Vagina (tissue), 2 donors: ENCODE measurements around the gene NODAL. TPM values are rescaled to one million over a fixed set of nuclear protein-coding genes. Genes with fewer than 3 reads are reported as not detected.
"Not testable (repeated sequence)": the region's sequence is repeated elsewhere in the genome, so short reads cannot be mapped to it uniquely, and the experiment has no call there.

Source experiments
- DNase-seq, 2 donors: peaks; one replicate each; pipeline ENCODE4 v3.0.0-alpha.2; 2017; ENCODE audit errors: extremely low spot score in 2 of 2
- H3K27ac ChIP-seq: fragments of 200-600 bp; sonication (generic); one replicate; pipeline ENCODE4 v1.5.1; 2019
- H3K27me3 ChIP-seq: fragments of 200-600 bp; sonication (generic); one replicate; pipeline ENCODE4 v1.5.1; 2019
- H3K36me3 ChIP-seq, 2 donors: fragments of 200-600 bp; sonication (generic); one replicate each; pipeline ENCODE4 v1.5.1; 2017 to 2019
- H3K4me1 ChIP-seq: fragments of 200-600 bp; sonication (generic); one replicate; pipeline ENCODE4 v1.5.1; 2019
- H3K4me3 ChIP-seq, 2 donors: fragments of 200-600 bp; sonication (generic); 1 replicate in 1 of 2; 2 replicates in 1 of 2; pipeline ENCODE4 v1.5.1; 2016 to 2019
- H3K9me3 ChIP-seq: fragments of 200-600 bp; sonication (generic); one replicate; pipeline ENCODE4 v1.5.1; 2019
- POLR2A ChIP-seq, 2 donors: fragments of 450-650 bp; IDR thresholded peaks; one replicate each; pipeline ENCODE4 v1.6.1; 2017; ENCODE audit warnings: antibody characterized with exemption in 2 of 2, mild to moderate bottlenecking in 2 of 2, moderate library complexity in 2 of 2
- POLR2AphosphoS5 ChIP-seq, 2 donors: sonication (generic); formaldehyde crosslinking; IDR thresholded peaks; one replicate each; pipeline ENCODE4 v1.9.0; 2017; ENCODE audit warnings: antibody characterized with exemption in 2 of 2, mild to moderate bottlenecking in 2 of 2, low read depth in 1 of 2; ENCODE audit not compliant: insufficient read depth in 1 of 2
- intact Hi-C: fragments of 100-400 bp; cut with DNase I; formaldehyde crosslinking; loops from one replicate; pipeline ENCODE4 v1.15.1; 2023
- total RNA-seq: library from RNA; depleted of rRNA; stranded (reverse); fragments of >200 nt; gene quantifications from one replicate; pipeline ENCODE4 v1.2.3, GENCODE V29; 2016
- TF ChIP-seq, protein P1 (sequence below), 3 experiments: fragments of 450-650 bp in 2 of 3; fragments of 200-600 bp in 1 of 3; sonication (generic) in 1 of 3; IDR thresholded peaks; one replicate each; pipeline ENCODE4 v1.5.1; 2017 to 2019; ENCODE audit warnings: antibody characterized with exemption in 3 of 3, mild to moderate bottlenecking in 2 of 3, moderate library complexity in 2 of 3

Gene NODAL
- total RNA-seq, result not detected

DNA sequence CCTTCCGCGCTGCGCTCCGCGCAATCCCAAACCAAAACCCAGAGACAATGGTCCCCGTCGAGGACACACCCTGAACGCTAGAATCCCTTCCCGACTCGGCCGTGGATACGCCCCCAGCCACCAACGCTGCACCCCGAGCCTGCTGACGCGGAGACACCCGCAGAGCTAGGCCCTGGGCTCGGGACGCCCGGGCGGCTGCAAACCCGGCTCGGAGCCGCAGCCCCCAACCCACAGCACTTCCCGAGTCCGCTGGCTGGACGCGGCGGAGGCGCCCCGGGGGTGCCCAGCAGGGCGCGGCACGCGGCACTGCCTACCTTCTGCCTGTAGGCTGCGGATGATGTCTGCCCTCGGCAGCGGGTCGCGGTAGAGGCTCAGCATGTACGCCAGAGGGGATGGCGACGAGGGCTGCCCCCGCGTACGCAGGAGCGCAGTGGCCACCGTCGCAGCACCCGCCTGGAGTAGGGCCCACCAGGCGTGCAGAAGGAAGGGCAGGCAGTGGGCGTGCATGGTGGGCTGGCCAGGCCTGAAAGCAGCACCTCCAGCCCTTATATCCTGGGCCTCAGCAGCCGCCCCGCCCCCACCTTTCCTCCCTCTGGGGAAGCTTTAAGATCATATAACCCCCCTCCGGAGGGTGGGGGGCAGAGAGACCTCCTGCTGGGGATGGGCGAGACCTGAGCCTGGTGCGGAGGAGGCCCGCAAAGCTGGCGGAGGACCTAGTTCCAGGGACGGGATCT is at the start of gene NODAL:
NODAL (minus strand) TSS at position 521 of the 734 bp plus-strand sequence; CDS start at position 507, 14 bp downstream.
- Histone ChIP-seq H3K36me3 (no peaks in the 10 kb centered on the region), H3K9me3 (no peaks in the 10 kb centered on the region), H3K27ac (no peak within 1 kb of the TSS), H3K4me1 (peaks cover 23% of the 10 kb centered on the region), H3K27me3 (no peaks in the 10 kb centered on the region), H3K4me3 (peak within 1 kb of the TSS; percentile 27 to 46)
- TF ChIP-seq POLR2A (IDR thresholded peaks at IDR 0.05) (no peak), POLR2AphosphoS5 (IDR thresholded peaks at IDR 0.05; ENCODE audit: insufficient read depth in 1 of 2, low read depth in 1 of 2) (no peak)
- TF ChIP-seq, protein P1, sequence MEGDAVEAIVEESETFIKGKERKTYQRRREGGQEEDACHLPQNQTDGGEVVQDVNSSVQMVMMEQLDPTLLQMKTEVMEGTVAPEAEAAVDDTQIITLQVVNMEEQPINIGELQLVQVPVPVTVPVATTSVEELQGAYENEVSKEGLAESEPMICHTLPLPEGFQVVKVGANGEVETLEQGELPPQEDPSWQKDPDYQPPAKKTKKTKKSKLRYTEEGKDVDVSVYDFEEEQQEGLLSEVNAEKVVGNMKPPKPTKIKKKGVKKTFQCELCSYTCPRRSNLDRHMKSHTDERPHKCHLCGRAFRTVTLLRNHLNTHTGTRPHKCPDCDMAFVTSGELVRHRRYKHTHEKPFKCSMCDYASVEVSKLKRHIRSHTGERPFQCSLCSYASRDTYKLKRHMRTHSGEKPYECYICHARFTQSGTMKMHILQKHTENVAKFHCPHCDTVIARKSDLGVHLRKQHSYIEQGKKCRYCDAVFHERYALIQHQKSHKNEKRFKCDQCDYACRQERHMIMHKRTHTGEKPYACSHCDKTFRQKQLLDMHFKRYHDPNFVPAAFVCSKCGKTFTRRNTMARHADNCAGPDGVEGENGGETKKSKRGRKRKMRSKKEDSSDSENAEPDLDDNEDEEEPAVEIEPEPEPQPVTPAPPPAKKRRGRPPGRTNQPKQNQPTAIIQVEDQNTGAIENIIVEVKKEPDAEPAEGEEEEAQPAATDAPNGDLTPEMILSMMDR (IDR thresholded peaks at IDR 0.05), result no peak
- DNase-seq, result no peak
- intact Hi-C loops, result no loop called here

GRCh38 chr10:70490142-70490541 is 48.7 kb upstream of the NODAL start:
- H3K4me3 ChIP-seq, result no peak overlapping the region
- H3K9me3 ChIP-seq, result no peaks in the 10 kb centered on the region
- no peaks in the 10 kb centered on the region for H3K4me1 ChIP-seq
- H3K36me3 ChIP-seq, result no peaks in the 10 kb centered on the region
- H3K27ac ChIP-seq, result no peak overlapping the region
- DNase-seq, result no peak
- TF ChIP-seq POLR2AphosphoS5 (IDR thresholded peaks at IDR 0.05; ENCODE audit: insufficient read depth in 1 of 2, low read depth in 1 of 2) (no peak), POLR2A (IDR thresholded peaks at IDR 0.05) (no peak)
- TF ChIP-seq, protein P1 (IDR thresholded peaks at IDR 0.05), result no peak
- intact Hi-C loops, result no loop called here
- no peaks in the 10 kb centered on the region for H3K27me3 ChIP-seq

DNA sequence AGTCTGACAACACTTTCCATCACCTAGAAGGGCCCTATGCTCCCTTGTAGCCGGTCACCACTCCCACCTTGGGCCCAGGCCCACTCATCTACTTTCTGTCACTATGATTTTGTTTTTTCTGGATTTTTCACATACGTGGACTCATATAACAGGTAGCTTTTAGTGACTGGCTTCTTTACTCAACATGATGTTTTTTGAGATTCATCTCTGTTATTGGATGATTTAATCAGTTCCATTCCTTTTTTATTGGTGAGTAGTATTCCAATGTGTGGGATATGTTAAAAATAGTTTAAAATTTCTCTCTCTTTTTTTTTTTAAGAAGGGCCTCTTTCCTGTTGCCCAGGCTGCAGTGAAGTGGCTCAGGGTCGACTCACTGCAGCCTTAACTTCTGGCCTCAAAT is 46.3 kb upstream of the NODAL start:
- no peak overlapping the region for H3K27ac ChIP-seq
- DNase-seq, result no peak
- no peaks in the 10 kb centered on the region for H3K27me3 ChIP-seq
- intact Hi-C loops, result no loop called here
- no peaks in the 10 kb centered on the region for H3K9me3 ChIP-seq
- peaks cover 6% of the 10 kb centered on the region for H3K4me1 ChIP-seq
- H3K4me3 ChIP-seq, result no peak overlapping the region
- H3K36me3 ChIP-seq, result no peaks in the 10 kb centered on the region
- no peak for TF ChIP-seq POLR2A (IDR thresholded peaks at IDR 0.05)
- TF ChIP-seq, protein P1 (IDR thresholded peaks at IDR 0.05), result no peak
- no peak for TF ChIP-seq POLR2AphosphoS5 (IDR thresholded peaks at IDR 0.05; ENCODE audit: insufficient read depth in 1 of 2, low read depth in 1 of 2)

GRCh38 chr10:70483872-70484271 is 42.4 kb upstream of the NODAL start:
- DNase-seq, H3K27me3 ChIP-seq, H3K9me3 ChIP-seq, H3K4me3 ChIP-seq, H3K36me3 ChIP-seq, H3K27ac ChIP-seq, intact Hi-C loops: not testable (repeated sequence)
- H3K4me1 ChIP-seq, result peaks cover 25% of the 10 kb centered on the region

GRCh38 chr10:70482982-70483760 is 41.7 kb upstream of the NODAL start:
- DNase-seq, result no peak
- TF ChIP-seq POLR2A (IDR thresholded peaks at IDR 0.05) (no peak), POLR2AphosphoS5 (IDR thresholded peaks at IDR 0.05; ENCODE audit: insufficient read depth in 1 of 2, low read depth in 1 of 2) (no peak)
- TF ChIP-seq, protein P1 (IDR thresholded peaks at IDR 0.05), result no peak
- H3K9me3 ChIP-seq, result no peaks in the 10 kb centered on the region
- intact Hi-C loops, result no loop called here
- H3K27ac ChIP-seq, result peak overlapping the region; percentile 30
- H3K4me3 ChIP-seq, result no peak overlapping the region
- no peaks in the 10 kb centered on the region for H3K27me3 ChIP-seq
- H3K36me3 ChIP-seq, result no peaks in the 10 kb centered on the region
- peaks cover 29% of the 10 kb centered on the region for H3K4me1 ChIP-seq
